NOMO-1 treated with dmso at 0.1 percent for 144 hours (cell line): ENCODE data around the gene RNF114.
"Not testable (repeated sequence)": the region's sequence is repeated elsewhere in the genome, so short reads cannot be mapped to it uniquely, and the experiment has no call there.

ENCODE experiments used
- DNase-seq: peaks from one replicate; lab custom pipeline; 2025; ENCODE audit not compliant: unreplicated experiment; lab: John Stamatoyannopoulos, UW

The RNF114 gene

GRCh38 chr20:49984426-49985153 is 48.4 kb downstream of the RNF114 start:
- no peak for DNase-seq

DNA sequence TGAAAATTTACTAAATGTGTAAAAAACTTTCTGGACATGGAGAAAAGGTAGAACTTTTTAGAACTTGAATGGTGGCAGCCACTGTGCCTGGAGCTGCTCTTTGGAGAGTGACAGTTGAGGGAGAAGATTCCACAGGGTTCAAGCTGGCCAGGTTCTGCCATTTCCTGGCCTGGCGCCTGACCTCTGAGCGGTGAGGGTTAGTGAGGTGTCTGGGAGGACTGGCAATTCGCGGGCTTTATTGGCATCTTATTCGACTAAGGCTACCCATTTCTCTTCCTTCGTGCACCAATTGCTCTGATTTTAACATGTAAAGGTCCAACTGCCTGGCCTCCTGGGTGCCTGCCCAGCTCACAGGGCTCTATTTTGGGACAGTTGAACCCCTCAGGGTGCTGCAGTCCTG is 49.0 kb downstream of the RNF114 start:
- DNase-seq, result no peak

DNA sequence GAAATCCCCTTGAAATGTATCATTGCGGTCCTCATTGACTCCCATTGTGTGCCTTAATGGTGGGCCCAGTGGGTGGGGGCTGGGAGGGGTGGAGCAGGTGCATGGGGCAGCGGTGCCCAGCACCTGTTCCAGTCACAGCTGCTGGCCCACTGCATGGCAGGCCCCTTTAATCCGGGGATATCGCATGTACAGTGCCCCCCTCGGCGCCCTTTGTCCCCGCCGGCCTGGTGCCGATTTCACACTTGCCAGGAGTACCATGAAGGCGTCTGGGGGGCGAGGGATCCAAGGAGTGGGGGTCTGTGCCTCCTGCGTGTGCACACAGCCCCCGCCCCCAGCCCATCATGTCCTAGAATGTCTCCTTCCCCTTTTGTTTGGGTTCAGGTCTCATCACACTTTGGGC is 49.4 kb downstream of the RNF114 start:
- no peak for DNase-seq

DNA sequence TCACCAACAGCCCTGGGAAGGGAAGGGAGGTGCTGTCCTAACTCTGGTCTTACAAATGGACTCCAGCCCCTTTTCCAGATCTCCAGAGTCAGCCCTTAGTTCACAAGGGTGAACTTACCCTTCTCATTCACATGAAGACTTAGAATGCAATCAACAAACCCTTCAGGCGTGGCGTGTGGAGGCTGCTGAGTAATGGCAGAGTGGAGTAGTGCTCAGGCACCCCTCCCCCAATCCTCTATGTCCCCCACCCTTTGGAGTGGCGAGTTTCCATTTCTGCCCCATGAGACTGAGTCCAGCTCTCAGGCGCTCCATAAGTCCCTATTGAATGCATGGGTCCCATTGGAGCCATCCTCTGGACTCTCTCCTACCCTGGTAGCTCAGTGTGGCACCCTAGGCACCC is 49.9 kb downstream of the RNF114 start:
- DNase-seq, result no peak

DNA sequence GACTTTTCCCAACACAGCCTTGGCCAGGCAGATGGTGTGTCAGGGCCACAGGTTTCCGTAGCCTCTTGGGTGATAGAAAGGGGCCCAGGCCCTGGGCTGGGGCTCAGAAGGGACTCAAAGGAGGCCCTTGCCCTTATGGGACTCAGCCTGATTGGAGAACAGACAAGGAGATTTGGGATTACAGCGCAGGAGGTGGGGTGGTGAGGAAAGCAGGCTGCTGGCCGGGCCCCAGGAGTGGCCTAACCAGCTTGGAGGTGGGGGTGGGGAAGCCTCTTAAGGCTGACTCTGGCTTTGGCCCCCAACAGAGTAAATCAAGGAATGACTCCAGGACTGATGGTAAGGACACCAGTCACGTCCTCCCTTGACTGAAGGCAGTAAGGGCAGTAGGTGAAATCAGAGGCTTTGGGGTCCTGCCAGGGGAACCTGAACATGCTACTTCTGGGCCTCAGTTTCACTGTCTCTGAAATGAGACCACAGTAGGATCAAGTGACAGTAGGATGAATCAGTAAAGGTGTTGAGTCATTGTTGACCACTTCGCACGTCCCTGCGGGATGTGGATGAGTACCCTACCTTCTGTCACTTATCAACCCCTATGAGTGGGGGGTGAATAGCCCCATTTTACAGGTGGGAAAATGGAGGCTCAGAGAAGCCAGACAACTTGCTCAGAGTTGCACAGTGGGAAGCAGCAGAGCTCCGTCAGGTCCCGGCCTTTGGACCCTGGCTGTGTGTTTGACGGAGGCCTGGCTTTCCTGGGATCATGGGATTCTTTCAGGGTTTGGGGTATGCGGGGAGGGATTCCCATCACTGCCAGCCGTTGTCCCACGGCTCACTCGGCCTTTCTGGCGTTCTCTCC is 51.0 kb downstream of the RNF114 start:
- no peak for DNase-seq

DNA sequence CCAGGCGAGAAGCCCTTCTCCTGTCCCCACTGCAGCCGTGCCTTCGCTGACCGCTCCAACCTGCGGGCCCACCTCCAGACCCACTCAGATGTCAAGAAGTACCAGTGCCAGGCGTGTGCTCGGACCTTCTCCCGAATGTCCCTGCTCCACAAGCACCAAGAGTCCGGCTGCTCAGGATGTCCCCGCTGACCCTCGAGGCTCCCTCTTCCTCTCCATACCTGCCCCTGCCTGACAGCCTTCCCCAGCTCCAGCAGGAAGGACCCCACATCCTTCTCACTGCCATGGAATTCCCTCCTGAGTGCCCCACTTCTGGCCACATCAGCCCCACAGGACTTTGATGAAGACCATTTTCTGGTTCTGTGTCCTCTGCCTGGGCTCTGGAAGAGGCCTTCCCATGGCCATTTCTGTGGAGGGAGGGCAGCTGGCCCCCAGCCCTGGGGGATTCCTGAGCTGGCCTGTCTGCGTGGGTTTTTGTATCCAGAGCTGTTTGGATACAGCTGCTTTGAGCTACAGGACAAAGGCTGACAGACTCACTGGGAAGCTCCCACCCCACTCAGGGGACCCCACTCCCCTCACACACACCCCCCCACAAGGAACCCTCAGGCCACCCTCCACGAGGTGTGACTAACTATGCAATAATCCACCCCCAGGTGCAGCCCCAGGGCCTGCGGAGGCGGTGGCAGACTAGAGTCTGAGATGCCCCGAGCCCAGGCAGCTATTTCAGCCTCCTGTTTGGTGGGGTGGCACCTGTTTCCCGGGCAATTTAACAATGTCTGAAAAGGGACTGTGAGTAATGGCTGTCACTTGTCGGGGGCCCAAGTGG is 51.9 kb downstream of the RNF114 start:
- no peak for DNase-seq

- no peak for DNase-seq
Observed at GRCh38 chr20:49989234-49990065, 53.3 kb downstream of the RNF114 start.

- no peak for DNase-seq
Observed at GRCh38 chr20:49990271-49990720, 54.1 kb downstream of the RNF114 start.

- peak; percentile 63 for DNase-seq
Observed at GRCh38 chr20:49993301-49993751, 57.1 kb downstream of the RNF114 start.

DNA sequence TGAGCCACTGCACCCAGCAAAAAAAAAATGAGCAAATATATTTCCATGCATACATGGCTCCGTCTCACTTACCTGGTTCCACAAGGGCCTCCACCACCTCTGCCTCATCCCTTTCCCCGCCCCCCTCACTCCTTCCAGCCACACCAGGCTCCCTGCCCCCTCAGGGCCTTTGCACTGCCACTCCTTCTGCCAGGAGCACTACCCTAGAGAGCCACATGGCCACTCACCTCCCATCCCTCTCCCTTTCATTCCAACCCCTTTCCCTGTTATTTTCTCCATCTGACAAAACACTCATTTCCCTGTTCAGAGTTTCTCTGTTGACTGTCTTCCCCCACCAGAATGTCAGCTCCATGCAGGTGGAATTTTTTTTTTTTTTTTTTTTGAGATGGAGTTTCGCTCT is 59.4 kb downstream of the RNF114 start:
- DNase-seq, result no peak

- DNase-seq, result not testable (repeated sequence)
Observed at GRCh38 chr20:49998478-49999188, 62.4 kb downstream of the RNF114 start.

- no peak for DNase-seq
Observed at GRCh38 chr20:49999329-49999728, 63.1 kb downstream of the RNF114 start.

- not testable (repeated sequence) for DNase-seq
Observed at GRCh38 chr20:50000548-50001222, 64.5 kb downstream of the RNF114 start.

DNA sequence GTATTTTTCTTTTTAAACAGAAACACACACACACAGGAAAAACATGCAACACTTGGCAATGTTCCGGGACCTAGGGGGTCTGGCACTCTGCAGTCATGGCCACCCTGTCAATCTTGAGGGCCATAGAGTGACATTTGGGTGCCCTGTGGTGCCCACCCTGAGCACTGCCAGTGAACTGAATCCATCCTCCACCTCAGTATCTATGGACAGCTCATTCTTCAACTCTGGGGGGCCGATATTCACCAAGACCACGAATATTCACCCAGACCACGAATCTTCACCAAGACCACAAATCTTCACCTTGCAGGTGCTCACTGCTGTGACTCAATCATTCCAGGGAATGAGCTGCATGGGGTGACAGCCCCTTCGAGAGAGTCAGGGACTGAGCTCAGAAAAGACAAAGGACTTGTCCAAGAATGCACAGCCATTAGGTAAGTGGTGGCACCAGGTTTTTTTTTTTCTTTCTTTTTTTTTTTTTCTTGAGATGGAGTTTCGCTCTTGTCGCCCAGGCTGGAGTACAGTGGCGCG is 65.7 kb downstream of the RNF114 start:
- no peak for DNase-seq

- peak; percentile 90 for DNase-seq
Observed at GRCh38 chr20:50003253-50003656, 67.1 kb downstream of the RNF114 start.
